CD14-positive monocyte (primary cell): ENCODE results near the gene ERCC1. TPM values are rescaled to one million over a fixed set of nuclear protein-coding genes. Genes with fewer than 3 reads are reported as not detected.
A peak's percentile ranks its signal among the peaks of the same experiment; 100 is the strongest.

Source experiments
- DNase-seq, 3 donors: peaks; one replicate each; pipeline ENCODE4 v3.0.0-alpha.2; 2011 to 2022
- H2AFZ ChIP-seq: 2 replicates; pipeline ENCODE4 v1.6.0; 2012; ENCODE audit warnings: mild to moderate bottlenecking, low read depth, low read length, inconsistent platforms; ENCODE audit not compliant: insufficient read depth, poor library complexity, severe bottlenecking
- H3K27ac ChIP-seq, 2 donors: 1 replicate in 1 of 2; 2 replicates in 1 of 2; pipeline ENCODE4 v1.5.1; 2012 to 2013; ENCODE audit warnings: low read length in 2 of 2, control low read depth in 1 of 2, inconsistent platforms in 1 of 2, low read depth in 1 of 2, mild to moderate bottlenecking in 1 of 2
- H3K27me3 ChIP-seq, 2 donors: one replicate each; pipeline versions ENCODE4 v1.6.0 to v1.6.1; 2011 to 2013; ENCODE audit warnings: low read length in 2 of 2; ENCODE audit not compliant: control insufficient read depth in 2 of 2, insufficient read depth in 2 of 2
- H3K36me3 ChIP-seq, 2 donors: replicated peaks in 1 of 2; 1 replicate in 1 of 2; 2 replicates in 1 of 2; pipeline versions ENCODE4 v1.5.1 to v1.6.1; 2012 to 2013; ENCODE audit warnings: low read length in 2 of 2, control low read depth in 1 of 2, inconsistent platforms in 1 of 2, mild to moderate bottlenecking in 1 of 2; ENCODE audit not compliant: insufficient read depth in 2 of 2, control insufficient read depth in 1 of 2
- H3K4me1 ChIP-seq, 2 donors: 1 replicate in 1 of 2; 2 replicates in 1 of 2; pipeline versions ENCODE4 v1.5.1 to v1.6.1; 2012 to 2013; ENCODE audit warnings: low read length in 2 of 2, control low read depth in 1 of 2, inconsistent platforms in 1 of 2, mild to moderate bottlenecking in 1 of 2, moderate library complexity in 1 of 2; ENCODE audit not compliant: insufficient read depth in 2 of 2, control insufficient read depth in 1 of 2
- H3K4me2 ChIP-seq: replicated peaks from 2 replicates; pipeline ENCODE3; 2012; ENCODE audit warnings: low read length, moderate library complexity, mild to moderate bottlenecking; ENCODE audit not compliant: poor library complexity, severe bottlenecking; ENCODE audit errors: extremely low read depth
- H3K4me3 ChIP-seq, 3 experiments: fragments of 200-600 bp in 1 of 3; sonication (generic) in 1 of 3; replicated peaks in 1 of 3; 1 replicate in 2 of 3; 2 replicates in 1 of 3; pipeline ENCODE4 v1.5.1; 2011 to 2013; ENCODE audit warnings: low read length in 3 of 3, mild to moderate bottlenecking in 3 of 3, control low read depth in 2 of 3, low read depth in 2 of 3, inconsistent platforms in 1 of 3, moderate library complexity in 1 of 3
- H3K79me2 ChIP-seq: 2 replicates; pipeline ENCODE4 v1.6.0; 2012; ENCODE audit warnings: mild to moderate bottlenecking, control low read depth, inconsistent platforms, low read length, moderate library complexity; ENCODE audit not compliant: insufficient read depth
- H3K9ac ChIP-seq: 2 replicates; pipeline ENCODE4 v1.6.0; 2017; ENCODE audit warnings: low read length, mild to moderate bottlenecking; ENCODE audit not compliant: insufficient read depth, poor library complexity, severe bottlenecking
- H3K9me3 ChIP-seq, 2 donors: replicated peaks in 1 of 2; 1 replicate in 1 of 2; 2 replicates in 1 of 2; pipeline versions ENCODE4 v1.5.1 to v1.6.1; 2012 to 2013; ENCODE audit warnings: low read length in 2 of 2, control low read depth in 1 of 2; ENCODE audit not compliant: control insufficient read depth in 1 of 2, insufficient read depth in 1 of 2
- H4K20me1 ChIP-seq: 2 replicates; pipeline ENCODE4 v1.6.0; 2012; ENCODE audit warnings: mild to moderate bottlenecking, low read length, control low read depth, moderate library complexity; ENCODE audit not compliant: insufficient read depth
- H3K27ac Mint-ChIP-seq, 7 donors: one replicate each; pipeline ENCODE4 v1.8.0; 2020; ENCODE audit warnings: mild to moderate bottlenecking in 7 of 7, mixed read lengths in 7 of 7, moderate library complexity in 6 of 7, inconsistent platforms in 2 of 7
- H3K27me3 Mint-ChIP-seq, 3 donors: one replicate each; pipeline ENCODE4 v1.8.0; 2021 to 2022; ENCODE audit warnings: low read depth in 3 of 3, mild to moderate bottlenecking in 3 of 3, mixed read lengths in 3 of 3, moderate library complexity in 3 of 3, inconsistent platforms in 1 of 3
- H3K36me3 Mint-ChIP-seq, 2 donors: one replicate each; pipeline ENCODE4 v1.8.0; 2020; ENCODE audit warnings: mixed read lengths in 2 of 2, inconsistent platforms in 1 of 2, mild to moderate bottlenecking in 1 of 2
- H3K4me1 Mint-ChIP-seq: one replicate; pipeline ENCODE4 v1.8.0; 2020; ENCODE audit warnings: mild to moderate bottlenecking, mixed read lengths
- H3K4me3 Mint-ChIP-seq, 2 donors: one replicate each; pipeline ENCODE4 v1.8.0; 2020; ENCODE audit warnings: mild to moderate bottlenecking in 2 of 2, mixed read lengths in 2 of 2, moderate library complexity in 1 of 2
- H3K9me3 Mint-ChIP-seq, 7 donors: one replicate each; pipeline ENCODE4 v1.8.0; 2020 to 2022; ENCODE audit warnings: mixed read lengths in 7 of 7, mild to moderate bottlenecking in 6 of 7, moderate library complexity in 6 of 7, inconsistent platforms in 2 of 7
- WGBS: methylation state at CpG from one replicate; pipeline ENCODE4 v1.1.5; 2013; ENCODE audit warnings: missing lambda C conversion rate; ENCODE audit not compliant: insufficient coverage; 5-methylcytosine and 5-hydroxymethylcytosine counted together
- intact Hi-C, 2 donors: fragments of 100-400 bp; cut with micrococcal nuclease; formaldehyde crosslinking; loops; one replicate each; pipeline versions ENCODE4 v1.15.0 to v1.15.1; 2023
- polyA plus RNA-seq, 3 donors: library from polyadenylated mRNA; depleted of rRNA in 1 of 3; unstranded in 2 of 3; stranded (reverse) in 1 of 3; fragments of 300-500 nt in 2 of 3; fragments of >200 nt in 1 of 3; fragmentation: Illumina TruSeq in 2 of 3; gene quantifications; 1 replicate in 2 of 3; 2 replicates in 1 of 3; pipeline ENCODE4 v1.2.3, GENCODE V29; 2012 to 2021
- TF ChIP-seq, protein P1 (sequence below): fragments of 200-600 bp; IDR thresholded peaks from one replicate; pipeline ENCODE4 v1.8.0; 2022; ENCODE audit warnings: antibody characterized with exemption, mild to moderate bottlenecking

Gene ERCC1
- polyA plus RNA-seq, 3 donors: 62.2 to 78.2 (median 74.6) TPM

DNA sequence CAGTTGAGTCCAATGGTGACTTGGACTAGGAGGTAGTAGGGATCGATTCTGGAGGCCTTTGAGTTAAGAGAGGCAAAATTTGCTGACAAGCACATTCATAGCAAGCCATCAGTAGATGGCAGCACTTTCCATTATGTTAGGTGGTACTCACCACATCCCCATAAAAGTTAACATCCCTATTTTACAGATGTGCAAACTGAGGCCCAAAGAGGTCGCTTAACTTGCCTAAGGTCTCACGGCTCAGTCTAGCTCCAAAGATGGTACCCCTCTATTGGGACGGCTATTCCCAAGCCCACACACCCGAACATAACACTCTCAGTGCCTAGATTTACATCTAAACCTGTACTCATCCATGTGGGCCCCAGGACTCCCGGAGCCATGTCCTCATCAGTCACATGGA, 22.6 kb upstream of the ERCC1 start:
- peaks cover 0 to 3% (median 2%) of the 10 kb centered on the region in 7 donors for H3K9me3 Mint-ChIP-seq
- DNase-seq: peak in 2 of 3 donors; percentile 62 to 68
- peaks cover 52% of the 10 kb centered on the region for H3K4me1 Mint-ChIP-seq
- Histone ChIP-seq H3K27ac (no peak overlapping the region), H3K4me1 (peaks cover 47 to 53% of the 10 kb centered on the region in 2 donors), H3K9ac (no peak overlapping the region), H3K4me3 (no peak overlapping the region), H3K27me3 (peaks cover 0 to 6% of the 10 kb centered on the region in 2 donors), H3K79me2 (no peaks in the 10 kb centered on the region), H4K20me1 (no peaks in the 10 kb centered on the region), H3K9me3 (no peaks in the 10 kb centered on the region), H2AFZ (no peak overlapping the region), H3K4me2 (no peak overlapping the region), H3K36me3 (no peaks in the 10 kb centered on the region)
- intact Hi-C loops: no loop called here
- H3K4me3 Mint-ChIP-seq: peak overlapping the region in 1 of 2 donors; percentile 43
- TF ChIP-seq, protein P1, sequence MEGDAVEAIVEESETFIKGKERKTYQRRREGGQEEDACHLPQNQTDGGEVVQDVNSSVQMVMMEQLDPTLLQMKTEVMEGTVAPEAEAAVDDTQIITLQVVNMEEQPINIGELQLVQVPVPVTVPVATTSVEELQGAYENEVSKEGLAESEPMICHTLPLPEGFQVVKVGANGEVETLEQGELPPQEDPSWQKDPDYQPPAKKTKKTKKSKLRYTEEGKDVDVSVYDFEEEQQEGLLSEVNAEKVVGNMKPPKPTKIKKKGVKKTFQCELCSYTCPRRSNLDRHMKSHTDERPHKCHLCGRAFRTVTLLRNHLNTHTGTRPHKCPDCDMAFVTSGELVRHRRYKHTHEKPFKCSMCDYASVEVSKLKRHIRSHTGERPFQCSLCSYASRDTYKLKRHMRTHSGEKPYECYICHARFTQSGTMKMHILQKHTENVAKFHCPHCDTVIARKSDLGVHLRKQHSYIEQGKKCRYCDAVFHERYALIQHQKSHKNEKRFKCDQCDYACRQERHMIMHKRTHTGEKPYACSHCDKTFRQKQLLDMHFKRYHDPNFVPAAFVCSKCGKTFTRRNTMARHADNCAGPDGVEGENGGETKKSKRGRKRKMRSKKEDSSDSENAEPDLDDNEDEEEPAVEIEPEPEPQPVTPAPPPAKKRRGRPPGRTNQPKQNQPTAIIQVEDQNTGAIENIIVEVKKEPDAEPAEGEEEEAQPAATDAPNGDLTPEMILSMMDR: peak; percentile 26
- no CpG with 5 or more reads among the region's 6 CpGs for WGBS
- peak overlapping the region in 5 of 7 donors; percentile 30 to 69 (median 58) for H3K27ac Mint-ChIP-seq
- H3K36me3 Mint-ChIP-seq: peaks cover 2 to 7% of the 10 kb centered on the region in 2 donors
- peaks cover 5 to 16% (median 12%) of the 10 kb centered on the region in 3 donors for H3K27me3 Mint-ChIP-seq

DNA sequence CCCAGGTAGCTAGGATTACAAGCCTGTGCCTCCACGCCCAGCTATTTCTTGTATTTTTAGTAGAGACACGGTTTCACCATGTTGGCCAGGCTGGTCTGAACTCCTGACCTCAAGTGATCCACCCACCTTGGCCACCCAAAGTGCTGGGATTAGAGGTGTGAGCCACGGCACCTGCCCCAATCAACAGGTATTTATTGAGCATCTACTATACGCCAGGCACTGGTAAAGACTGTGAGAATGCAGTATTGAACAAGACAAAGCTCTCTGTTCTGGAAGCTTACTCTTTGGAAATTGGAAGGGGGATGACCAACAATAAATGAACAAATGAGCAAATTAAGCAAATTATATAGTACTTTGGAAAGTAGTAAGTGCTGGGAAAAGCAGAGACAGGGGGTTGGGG, 21.4 kb upstream of the ERCC1 start:
- no peak overlapping the region for H3K9ac ChIP-seq
- peak overlapping the region in 6 of 7 donors; percentile 85 to 98 (median 96) for H3K27ac Mint-ChIP-seq
- H3K4me2 ChIP-seq: no peak overlapping the region

More for the DNA sequence above, 21.4 kb upstream of the ERCC1 start:
- Histone ChIP-seq H2AFZ (no peak overlapping the region), H3K9me3 (no peaks in the 10 kb centered on the region), H3K27ac (no peak overlapping the region), H3K79me2 (no peaks in the 10 kb centered on the region), H3K36me3 (no peaks in the 10 kb centered on the region), H3K27me3 (peaks cover 0 to 3% of the 10 kb centered on the region in 2 donors), H4K20me1 (no peaks in the 10 kb centered on the region), H3K4me1 (peaks cover 44 to 56% of the 10 kb centered on the region in 2 donors), H3K4me3 (no peak overlapping the region)
- Mint-ChIP-seq H3K4me1 (peaks cover 57% of the 10 kb centered on the region), H3K27me3 (peaks cover 1 to 15% (median 9%) of the 10 kb centered on the region in 3 donors), H3K36me3 (peaks cover 5 to 7% of the 10 kb centered on the region in 2 donors), H3K4me3 (peak overlapping the region; percentile 77 to 89), H3K9me3 (peaks cover 0 to 4% (median 2%) of the 10 kb centered on the region in 7 donors)
- intact Hi-C loops: no loop called here
- TF ChIP-seq, protein P1: no peak
- WGBS: no CpG with 5 or more reads among the region's 4 CpGs
- DNase-seq: no peak
